Stimulated activated CD8-positive, alpha-beta memory T cell treated with anti-CD3 and anti-CD28 coated beads, Interleukin-4, amount 100 ng/mL, for 48 hours (primary cell): ENCODE data around the gene FBXW2.

ENCODE experiments used
- DNase-seq: peaks from one replicate; pipeline ENCODE4 v3.0.0-alpha.2; 2020

The FBXW2 gene

DNA sequence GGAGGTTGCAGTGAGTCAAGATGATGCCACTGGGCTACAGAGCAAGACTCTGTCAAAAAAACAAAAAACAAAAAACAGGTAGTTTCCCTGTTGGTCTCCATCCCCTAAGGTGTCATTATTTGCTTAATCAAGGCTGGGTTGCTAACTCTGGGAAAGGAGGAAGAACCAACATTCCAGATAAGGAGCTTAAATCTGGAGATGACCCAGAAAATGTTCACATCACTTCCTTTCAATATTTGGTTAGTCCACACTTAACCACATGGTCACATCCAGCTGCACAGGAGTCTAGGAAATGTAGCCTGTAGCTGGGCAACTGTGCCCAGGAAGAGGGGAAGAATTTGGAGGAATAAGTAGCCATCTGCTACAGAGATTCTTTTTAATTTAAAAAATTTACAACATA is 53.1 kb downstream of the FBXW2 start:
- DNase-seq = no peak

DNA sequence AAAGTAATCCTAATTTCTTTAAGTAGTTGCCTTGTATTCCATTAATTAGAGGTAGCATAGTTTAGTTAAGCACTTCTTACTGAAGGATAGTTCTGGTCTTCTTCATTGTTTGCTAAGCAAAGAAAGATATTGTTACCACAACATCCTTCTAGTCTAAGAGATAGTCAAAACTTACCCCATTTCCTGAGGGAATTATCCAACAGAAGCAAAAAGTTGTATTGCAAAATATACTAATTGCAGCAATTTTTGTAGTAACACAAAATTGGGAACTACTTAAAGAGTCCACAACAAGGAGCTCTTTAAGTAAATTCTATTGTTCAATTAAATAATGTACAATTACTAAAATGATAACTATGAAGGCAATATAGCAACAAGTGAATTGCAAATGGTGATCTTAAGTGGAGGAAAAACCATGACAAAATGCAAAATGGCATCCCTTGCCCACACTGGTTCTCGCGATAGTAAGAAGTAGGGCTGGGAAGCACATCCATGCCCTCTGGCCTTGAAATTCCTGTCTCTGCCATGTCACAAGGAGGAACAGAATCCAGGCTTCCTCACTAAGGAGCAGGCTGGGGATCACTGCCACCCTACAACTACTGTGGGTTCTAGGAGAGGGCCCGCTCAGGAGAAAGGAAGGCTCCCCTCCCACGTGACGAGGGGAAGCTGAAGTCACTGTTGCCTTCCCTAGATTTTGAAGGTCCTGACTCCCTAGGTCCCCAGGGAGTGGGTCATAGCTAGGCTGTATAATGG is 55.6 kb downstream of the FBXW2 start:
- no peak for DNase-seq

DNA sequence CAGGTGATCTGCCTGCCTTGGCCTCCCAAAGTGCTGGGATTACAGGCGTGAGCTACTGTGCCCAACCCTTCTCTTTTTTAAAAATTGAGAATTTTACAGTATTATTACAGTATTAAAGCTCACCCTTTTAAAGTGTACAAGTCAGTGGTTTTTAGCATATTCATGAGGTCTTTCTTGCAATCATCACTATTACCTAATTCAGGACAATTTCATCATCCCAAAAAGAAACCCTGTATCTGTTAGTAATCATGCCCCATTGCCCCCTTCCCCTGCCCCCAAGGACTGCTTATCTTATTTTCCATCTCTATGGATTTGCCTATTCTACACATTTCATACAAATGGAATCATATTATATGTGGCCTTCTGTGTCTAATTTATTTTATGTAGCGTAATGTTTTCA is 56.3 kb downstream of the FBXW2 start:
- DNase-seq = no peak

DNA sequence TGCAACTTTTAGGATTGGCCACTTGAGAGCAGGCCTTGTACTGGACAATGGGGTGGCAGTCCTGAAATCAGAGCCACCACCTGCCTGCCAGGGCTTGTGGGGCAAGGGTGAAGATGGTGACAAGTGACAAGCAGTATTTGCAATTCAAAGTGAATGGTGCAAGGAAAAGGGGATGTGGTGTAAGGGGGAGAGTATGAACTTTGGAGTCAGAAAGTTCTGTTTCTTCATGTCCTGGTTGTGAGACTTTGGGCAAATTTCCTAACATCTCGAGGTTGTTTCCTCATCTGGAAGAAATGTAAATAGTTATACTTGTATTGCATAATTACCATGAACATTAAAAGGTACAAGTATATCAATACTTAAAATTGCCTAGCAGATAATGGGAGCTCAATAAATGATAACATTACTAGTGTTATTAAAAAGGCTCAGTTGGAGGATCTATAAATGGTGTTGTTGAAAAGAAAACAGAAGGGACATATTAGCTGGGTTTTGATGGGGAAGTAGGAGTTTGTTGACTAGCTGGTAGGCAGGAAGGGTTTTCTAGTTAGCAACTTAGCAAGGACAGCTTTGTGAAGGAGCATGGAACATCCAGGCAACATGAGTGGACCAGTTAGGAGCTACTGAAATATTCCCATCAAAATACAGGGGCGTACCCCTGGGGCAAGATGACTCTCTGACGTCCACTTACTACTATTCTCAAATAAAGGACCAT is 57.6 kb downstream of the FBXW2 start:
- no peak for DNase-seq

DNA sequence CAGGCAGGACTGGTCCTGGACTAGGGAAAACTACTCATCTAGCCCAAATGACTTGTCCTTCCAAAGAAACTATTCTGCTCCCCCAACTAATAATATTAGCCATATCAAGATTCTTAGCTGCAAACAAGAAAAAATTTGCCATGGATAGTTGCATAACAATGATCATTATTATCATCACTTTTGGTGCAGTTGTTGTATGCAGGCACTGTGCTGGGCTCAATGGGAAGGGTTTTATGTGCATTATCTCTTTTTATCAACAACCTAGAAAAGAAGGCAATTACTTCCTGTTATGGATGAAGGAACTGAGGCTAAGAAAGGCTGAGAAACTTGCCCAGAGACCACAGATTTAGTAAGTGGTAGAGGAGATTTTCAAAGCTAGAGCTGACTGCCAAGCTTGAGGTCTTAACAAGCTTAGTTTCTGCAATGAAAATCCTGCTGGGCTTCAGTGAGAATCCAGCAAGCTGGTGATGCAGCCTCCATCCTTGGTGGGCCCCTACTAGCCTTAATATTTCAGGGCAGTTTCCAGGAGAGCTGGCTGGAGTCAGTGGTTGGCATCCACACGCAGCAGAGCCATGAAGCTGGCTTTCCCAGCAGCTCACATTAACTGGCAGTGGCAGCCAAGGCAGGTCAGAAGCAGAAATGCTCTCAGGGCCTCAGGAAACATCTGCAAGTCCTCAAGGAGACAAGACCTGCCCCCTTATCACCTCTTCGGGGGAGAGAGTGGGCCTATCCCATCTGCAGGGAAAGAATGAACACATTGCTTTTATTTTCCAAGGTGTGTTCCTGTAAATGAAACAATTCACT is 58.4 kb downstream of the FBXW2 start:
- no peak for DNase-seq

DNA sequence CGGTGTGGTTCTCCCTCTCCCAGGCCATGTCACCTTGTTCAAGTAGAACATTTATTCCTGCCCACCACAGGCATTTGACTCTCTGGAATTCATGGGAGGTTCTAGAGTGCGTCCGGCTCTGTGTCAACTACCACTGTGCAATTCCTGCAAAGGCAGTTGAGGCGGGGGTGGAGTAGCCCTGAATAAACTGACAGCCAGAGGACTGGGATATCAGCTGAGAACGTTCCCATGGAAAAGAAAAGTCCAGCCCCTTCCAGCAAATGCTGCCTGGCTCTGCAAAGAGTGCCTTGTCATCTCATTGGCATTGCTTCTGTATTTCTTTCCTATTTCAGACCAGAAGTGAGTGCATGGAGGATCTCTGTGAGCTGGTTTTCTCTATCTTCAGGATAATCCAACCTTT is 60.0 kb downstream of the FBXW2 start:
- DNase-seq = no peak

DNA sequence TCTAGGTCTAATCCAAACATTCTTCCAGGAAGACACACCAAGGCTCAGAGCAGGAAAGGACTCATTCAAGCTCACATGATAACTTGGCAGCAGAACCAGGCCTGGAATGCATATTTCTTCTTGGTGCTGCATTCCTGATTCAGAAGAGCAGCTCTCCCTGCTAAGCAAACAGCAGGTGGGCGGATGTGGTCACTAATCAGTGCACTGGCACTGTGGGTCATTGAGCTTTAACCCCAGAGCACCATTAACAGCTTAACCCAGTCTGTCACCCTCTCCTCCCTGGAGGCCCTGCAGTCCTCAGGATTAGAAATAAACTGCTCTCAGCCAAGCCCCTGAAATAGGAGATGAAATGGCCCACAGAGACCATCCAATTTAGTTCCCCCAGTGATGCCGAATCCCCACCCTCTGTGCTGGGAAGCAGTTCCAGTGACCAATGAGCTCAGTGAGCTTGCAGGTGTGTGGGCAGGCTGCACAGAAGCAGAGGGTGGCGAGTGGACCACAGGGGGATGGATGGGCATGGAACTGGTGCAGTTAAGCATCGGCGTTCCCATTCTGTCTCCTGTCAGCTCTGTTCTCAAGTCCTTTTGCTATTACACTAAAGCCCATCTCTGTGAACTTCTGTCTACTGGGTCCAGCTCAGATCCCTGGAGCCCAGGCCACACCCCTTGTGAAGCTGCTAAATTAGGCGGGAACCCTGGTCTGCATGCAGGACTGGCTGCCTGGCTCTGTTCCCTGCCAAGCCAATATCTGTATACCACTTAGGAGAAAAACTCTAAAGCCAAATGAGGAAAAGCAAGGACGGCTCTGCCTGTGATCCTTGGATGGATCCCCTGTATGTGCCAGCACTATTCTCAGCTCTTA is 62.3 kb downstream of the FBXW2 start:
- no peak for DNase-seq

DNA sequence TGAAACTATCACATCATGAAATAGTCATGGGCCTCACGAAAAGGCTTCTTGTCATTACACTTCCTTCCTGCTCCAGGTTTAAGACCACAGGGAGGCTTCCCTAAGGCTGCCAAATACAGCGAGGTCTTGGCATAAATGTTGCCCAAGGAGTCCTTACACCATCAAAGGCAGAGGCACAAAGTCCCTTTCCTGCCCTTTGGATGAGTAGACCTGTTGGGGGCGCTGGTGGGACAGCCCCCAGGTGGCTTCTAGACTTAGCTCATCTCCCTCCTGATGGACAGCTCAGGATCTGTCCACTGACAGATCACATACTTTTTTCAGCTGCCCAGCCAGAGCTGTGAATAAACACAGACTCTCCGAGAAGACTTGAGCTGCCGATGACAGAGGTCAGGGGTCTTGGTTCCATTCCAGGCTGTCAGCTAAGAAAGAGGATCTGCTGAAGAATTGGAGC is 63.4 kb downstream of the FBXW2 start:
- DNase-seq = no peak

DNA sequence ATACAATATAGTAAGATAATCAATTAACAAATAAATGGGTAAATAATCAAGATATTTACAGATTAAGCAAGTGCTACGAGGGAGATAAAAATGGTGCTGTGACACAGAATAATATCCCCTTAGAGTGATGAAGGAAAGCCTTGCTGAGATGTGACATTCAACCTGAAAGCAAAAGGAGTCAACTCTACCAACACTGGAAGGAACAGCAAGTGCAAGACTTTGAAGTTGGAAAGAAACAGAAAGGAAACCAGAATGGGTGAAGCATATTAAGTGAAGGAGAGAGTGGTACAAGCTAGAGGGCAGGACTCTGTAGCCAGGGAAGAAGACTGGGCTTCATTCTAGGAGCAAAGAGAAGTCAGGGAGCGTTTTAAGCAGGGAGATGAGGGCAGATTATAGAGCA is 66.7 kb downstream of the FBXW2 start:
- DNase-seq = no peak

DNA sequence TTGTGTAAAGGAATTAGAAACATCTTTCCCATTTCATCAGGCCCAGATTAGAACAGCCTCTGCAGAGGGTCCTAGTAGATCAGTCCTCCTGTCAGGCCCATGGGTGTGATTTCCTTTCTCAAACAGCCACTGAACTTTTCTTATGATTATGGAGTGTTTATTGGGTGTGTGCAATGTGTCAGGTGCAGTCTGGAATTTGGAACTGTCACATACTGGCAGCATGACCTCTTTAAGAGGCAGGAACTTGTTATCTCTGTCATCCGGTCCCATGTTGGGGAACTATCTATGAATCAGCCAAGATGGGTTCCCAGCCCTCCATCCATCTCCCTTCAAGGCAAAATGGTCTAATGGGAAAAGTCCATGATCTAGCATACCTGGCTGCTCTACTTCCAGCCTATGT is 67.3 kb downstream of the FBXW2 start:
- DNase-seq = no peak

DNA sequence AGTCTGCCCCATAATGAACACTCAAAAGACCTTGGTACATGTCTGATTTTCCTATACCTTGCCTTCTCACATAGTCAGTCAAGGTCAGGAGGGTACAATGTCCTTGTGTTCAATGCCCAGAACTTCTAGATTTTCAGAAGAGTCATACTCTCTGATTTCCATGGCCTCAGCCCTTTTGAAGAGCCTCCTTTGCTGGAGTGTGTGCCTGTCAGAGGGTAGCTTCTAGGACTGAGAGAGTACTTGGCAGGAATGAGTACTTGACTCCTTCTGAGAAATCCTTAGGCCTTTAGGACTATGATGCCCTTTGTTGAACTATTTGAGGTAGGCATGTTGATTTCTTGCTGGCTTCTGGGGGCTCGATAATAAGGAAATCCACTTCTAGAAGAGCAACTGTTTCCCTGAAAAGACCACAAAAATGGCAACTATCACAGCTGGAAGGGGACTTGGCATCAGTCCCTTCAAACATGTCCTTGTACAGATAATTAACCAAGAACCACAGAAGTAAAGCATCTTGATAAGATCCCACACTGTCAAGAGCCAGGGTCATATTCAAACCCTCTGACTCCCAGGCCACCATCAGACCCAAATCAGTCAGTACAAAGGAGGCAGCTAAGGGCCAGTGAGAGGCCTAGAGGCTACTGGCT is 68.3 kb downstream of the FBXW2 start:
- no peak for DNase-seq

DNA sequence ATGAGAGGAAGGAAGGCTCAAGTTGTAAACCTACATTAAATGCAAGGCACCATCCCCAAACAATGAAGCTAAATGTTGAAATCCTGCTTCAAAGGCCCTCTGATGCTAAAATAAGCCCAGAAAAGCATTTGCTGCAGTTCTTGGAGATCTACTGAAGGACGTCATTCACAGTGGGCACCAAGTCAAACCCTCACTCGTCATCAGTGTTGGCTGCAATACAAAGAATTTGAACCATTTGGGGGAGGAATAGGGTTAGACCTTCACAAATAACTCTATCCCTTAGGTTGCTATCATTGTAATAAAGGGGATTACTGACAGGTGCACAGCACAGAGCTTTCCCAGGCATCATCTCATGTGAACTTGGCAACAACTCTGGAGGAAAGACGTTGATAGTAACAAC is 69.7 kb downstream of the FBXW2 start:
- DNase-seq = no peak

DNA sequence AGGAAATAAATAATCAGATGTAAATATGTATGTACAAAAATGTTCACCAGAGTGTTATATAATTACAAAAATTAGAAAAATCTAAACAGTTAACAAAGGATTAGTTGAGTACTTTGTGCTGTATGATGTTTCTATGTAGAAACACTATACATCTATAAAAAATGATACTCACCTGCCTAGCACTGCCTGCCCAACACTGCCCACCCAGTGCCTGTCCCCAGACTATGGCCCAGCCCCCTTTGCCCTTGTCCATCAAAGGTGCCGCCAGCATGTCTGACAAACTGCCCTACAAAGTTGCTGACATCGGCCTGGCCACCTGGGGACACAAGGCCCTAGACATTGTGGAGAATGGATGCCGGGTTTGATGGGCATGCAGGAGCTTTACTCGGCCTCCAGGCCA is 72.8 kb downstream of the FBXW2 start:
- no peak for DNase-seq

DNA sequence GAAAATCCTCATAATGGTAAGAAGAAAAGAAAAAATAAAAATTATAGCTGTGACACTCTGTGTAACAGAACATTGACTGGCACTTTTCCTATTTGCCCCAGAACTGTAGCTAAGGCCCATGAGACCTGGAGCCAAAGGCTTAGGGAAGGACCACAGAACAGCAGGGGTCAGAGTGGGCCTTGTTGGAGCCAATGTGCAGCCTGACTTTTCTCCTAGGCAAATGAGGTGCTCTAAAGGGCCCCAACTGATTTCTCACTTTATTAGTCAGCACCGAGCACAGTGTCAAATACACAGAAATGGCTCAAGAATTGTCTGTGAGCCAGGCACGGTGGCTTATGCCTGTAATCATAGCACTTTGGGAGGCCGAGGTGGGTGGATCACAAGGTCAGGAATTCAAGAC is 74.9 kb downstream of the FBXW2 start:
- DNase-seq = no peak

DNA sequence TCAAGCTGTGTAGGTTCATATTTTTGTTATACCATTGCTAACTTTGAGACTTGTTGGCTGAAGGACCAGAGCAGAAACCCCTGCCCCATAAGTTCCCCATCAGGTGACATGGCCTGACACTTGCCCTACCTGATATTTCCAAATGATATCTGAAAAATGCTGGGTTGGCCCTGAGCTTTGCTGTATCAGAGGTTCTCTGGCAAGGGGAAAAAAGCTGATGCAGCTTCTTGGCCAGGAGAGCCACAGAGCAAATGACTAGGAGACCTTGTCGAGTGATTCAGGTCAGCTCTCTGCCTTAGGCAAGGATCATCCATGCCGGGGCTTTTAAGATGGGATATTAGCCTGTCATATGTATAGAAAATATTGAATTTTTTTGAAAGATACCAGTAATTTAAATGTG is 76.0 kb downstream of the FBXW2 start:
- DNase-seq = no peak

DNA sequence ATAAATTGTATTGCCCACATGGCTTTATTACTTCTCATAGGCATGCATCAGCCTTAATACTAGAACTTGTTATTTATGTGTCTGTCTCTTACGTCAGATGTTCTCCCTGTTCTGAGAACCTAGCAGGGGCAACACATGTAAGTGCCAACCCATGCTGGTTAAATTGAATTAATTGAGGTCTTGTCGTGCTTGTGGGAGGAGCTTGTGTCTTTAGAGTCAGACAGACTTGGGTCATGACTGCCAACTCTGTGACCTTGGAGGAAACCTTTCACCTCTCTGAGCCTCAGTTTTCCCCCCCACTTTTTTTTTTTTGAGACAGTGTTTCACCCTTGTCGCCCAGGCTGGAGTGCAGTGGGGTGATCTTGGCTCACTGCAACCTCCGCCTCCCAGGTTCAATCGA is 76.7 kb downstream of the FBXW2 start:
- no peak for DNase-seq

DNA sequence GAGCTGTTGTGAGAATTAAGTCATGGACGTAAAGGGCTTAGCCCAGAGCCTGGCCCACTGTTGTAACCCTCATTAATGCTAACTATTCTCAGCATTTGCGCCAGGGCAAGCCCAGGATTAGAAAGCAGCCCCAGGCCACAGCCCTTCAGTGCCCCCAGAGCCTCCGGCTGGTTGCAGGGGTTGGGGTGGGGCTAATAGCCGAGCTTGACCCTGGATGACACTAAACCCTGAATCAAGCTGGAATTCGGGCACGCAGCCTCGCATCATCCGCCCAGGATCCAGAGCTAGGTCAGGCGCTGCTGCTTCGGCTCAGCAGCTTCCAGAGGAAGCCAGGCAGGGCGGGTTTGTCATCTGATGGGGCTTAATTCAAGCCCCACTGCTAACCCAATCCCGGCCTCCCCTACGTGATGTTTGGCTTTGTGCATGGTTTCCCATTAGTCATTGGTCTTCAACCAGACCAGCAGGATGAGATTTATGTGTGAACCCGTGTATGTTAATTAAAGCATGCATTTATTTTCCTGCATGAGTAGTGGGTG is 77.8 kb downstream of the FBXW2 start:
- no peak for DNase-seq

DNA sequence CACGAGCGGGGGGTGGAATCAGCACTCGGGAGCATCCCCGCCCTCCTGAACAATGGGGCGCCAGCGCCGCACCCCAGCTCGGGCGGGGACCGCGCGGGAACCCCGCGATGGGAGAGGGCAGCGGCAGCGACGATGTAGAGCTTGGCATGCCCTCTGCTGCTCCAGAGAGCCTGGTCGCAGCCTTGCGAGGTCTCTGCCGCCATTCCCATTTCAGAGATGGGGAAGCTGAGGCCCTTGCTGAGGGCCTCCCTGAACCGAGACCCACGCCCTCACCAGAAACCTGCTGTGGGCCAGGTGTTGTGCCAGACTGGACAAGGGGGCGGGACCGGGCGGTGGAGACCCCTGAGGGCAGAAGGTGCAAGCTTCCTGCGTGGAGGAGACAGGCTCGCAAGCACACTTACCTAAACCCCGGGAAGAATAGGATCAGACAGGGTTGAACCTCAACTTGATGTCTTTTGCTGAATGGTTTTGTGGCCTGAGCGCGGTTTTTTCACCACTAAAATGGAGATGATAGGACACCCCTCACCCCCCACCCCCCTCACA is 78.3 kb downstream of the FBXW2 start:
- DNase-seq = no peak

DNA sequence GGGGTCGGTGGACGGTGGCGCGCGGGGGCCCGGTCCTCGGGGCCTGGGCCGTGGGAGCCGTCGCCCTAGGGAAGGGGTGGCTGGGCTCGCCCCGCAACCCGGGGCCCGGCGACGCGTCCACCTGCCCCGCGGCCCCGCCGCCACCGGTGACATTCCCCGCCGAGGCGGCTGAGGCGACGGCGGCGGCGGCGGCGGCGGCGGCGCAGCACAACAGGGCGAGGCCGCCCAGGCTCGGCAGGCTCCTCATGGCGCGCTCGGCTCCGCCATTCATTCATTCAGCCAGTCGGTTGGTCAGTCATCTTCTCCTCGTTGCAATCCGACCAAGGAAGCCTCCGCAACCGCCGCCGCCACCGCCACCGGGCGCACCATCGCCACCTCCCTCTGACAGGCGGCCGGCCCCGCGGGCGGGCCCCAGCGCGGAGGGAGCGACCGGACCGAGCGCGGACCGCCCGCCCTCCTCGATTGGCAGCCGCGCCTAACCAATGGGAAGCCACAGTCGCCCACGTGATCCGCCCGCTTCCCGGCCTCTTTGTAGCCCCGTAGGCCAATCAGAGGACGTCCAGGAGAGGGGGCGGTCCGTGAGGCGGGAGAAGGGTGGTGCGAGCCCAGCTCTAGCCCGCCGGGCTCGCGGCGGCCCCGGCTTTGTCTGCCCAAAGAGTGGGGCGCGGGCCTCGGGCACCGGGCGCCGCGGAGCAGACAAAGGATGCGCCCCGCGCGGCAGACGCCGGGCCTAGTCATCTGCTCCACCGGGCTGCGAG is 78.9 kb downstream of the FBXW2 start, which contains the start of gene MEGF9:
Gene MEGF9 (minus strand): TSS at position 383 of the 758 bp plus-strand sequence. CDS start 112 bp downstream, at position 271.
- DNase-seq = peak; percentile 98

DNA sequence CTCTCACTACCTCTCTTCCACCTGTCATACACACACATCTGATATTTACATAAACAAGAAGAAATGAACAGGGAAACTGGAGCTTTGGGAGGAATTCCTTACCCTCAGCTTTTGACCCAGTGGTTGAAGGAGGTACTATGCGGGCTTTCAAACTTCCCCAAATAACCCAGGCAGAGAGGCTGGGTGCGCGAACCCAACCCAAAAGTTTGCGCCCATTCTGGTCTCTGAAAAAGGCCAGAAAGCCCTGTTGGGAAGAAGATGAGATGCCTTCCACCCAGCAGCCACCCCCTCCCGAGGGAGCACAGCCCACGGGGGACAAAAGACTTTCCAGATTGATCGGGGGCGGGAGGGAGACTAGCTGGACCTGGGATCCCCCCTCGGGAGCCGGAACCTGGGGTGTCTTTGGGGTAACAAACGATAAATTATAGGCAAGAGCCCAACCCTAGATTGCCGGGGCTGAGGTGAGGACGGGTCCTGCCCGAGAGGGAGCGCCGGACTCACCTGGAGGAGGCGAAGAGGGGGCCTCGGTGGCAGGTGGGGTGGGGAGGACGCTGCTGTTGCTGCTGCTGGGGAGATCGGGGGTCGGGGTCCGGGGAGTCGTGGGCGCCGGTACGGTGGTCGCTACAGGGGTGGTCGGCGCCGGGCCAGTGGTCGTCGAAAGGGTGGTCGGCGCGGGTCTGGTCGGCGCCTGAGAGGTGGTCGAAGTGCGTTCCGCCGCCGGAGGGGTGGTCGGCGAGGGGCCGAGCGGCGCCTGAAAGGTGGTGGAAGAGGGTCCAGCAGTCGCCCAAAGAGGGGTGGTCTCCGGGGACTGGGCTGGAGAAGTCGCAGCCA is 79.7 kb downstream of the FBXW2 start:
- peak; percentile 36 for DNase-seq
